Omental fat pad (tissue), 4 donors: ENCODE measurements around the gene SKOR1. TPM values are rescaled to one million over a fixed set of nuclear protein-coding genes. Genes with fewer than 3 reads are reported as not detected.

Source experiments
- ATAC-seq: fragments of 150-250 bp; one replicate; pipeline ENCODE4 v1.9.1; 2016; ENCODE audit warnings: mild to moderate bottlenecking, moderate library complexity; ENCODE audit not compliant: low FRiP score
- DNase-seq: peaks from one replicate; pipeline ENCODE4 v3.0.0-alpha.2; 2019; ENCODE audit warnings: low spot score
- total RNA-seq, 4 donors: library from RNA; depleted of rRNA; stranded (reverse); fragments of >200 nt; gene quantifications; one replicate each; pipeline ENCODE4 v1.1.0, GENCODE V29; 2016
- TF ChIP-seq, protein P1 (sequence below), 3 donors: fragments of 450-650 bp; IDR thresholded peaks; one replicate each; pipeline ENCODE4 v1.5.1; 2016 to 2017; ENCODE audit warnings: antibody characterized with exemption in 3 of 3, mild to moderate bottlenecking in 3 of 3, moderate library complexity in 2 of 3

Gene SKOR1
- total RNA-seq, 4 donors from 2014 or later: 0.19 to 1.1 (median 0.49) TPM

- ATAC-seq: no peak
- DNase-seq: no peak
- TF ChIP-seq, protein P1, sequence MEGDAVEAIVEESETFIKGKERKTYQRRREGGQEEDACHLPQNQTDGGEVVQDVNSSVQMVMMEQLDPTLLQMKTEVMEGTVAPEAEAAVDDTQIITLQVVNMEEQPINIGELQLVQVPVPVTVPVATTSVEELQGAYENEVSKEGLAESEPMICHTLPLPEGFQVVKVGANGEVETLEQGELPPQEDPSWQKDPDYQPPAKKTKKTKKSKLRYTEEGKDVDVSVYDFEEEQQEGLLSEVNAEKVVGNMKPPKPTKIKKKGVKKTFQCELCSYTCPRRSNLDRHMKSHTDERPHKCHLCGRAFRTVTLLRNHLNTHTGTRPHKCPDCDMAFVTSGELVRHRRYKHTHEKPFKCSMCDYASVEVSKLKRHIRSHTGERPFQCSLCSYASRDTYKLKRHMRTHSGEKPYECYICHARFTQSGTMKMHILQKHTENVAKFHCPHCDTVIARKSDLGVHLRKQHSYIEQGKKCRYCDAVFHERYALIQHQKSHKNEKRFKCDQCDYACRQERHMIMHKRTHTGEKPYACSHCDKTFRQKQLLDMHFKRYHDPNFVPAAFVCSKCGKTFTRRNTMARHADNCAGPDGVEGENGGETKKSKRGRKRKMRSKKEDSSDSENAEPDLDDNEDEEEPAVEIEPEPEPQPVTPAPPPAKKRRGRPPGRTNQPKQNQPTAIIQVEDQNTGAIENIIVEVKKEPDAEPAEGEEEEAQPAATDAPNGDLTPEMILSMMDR (IDR thresholded peaks at IDR 0.05): no peak
Measured at GRCh38 chr15:67853454-67853853, 28.1 kb downstream of the SKOR1 start.

DNA sequence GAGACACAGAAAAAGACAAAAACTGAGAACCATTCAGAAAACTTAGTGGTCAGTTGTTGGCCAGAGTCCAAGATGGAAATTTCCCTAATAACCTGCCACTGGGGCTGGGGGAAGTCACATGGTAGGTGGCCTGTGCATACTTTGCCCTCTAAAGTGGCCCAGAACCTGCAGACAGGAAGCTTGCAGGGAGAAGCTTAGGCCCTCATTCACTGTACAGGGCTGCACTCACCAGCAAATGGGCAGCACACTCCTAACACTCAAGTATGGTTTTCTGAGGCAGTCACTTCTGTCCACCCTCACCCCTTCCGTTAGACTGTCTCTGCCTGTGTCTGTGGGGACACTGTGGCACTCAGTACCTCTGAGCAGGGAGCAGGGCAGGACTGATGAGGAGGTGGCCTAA, 29.0 kb downstream of the SKOR1 start:
- TF ChIP-seq, protein P1 (IDR thresholded peaks at IDR 0.05): no peak
- DNase-seq (no peak), ATAC-seq (no peak)

GRCh38 chr15:67855842-67856241, 30.5 kb downstream of the SKOR1 start:
- TF ChIP-seq, protein P1 (IDR thresholded peaks at IDR 0.05): no peak
- ATAC-seq (peak; percentile 15), DNase-seq (no peak)

DNA sequence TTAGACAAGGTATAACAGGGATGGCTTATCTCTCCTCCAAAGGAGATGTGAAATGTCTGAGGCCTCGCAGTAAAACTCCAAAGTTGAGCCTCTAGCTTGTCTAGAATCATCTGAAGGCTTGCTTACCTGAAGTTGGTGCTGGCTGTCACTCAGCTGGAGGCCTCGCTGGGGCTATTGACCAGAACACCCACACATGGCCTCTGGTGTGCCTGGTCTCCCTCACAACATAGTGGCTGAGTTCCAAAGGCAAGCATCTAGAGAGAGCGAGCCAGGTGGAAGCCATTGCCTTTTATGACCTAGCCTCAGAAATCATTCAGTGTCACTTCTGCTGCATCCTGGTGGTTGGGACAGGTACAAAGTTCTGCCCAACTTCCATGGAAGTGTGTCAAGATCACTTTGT, 31.9 kb downstream of the SKOR1 start:
- TF ChIP-seq, protein P1 (IDR thresholded peaks at IDR 0.05): no peak
- ATAC-seq (no peak), DNase-seq (no peak)

GRCh38 chr15:67859331-67859946, 34.1 kb downstream of the SKOR1 start:
- no peak for ATAC-seq
- TF ChIP-seq, protein P1 (IDR thresholded peaks at IDR 0.05): no peak
- no peak for DNase-seq

- ATAC-seq: no peak
- TF ChIP-seq, protein P1 (IDR thresholded peaks at IDR 0.05): no peak
- no peak for DNase-seq
Measured at GRCh38 chr15:67861983-67862382, 36.7 kb downstream of the SKOR1 start.

- DNase-seq (no peak), ATAC-seq (no peak)
- TF ChIP-seq, protein P1 (IDR thresholded peaks at IDR 0.05): no peak
Measured at GRCh38 chr15:67862750-67863441, 37.6 kb downstream of the SKOR1 start.
